WTC11 (cell line): ENCODE measurements around the gene RASGRF2. TPM values are rescaled to one million over a fixed set of nuclear protein-coding genes. Genes with fewer than 3 reads are reported as not detected.

Source experiments
- ATAC-seq: fragments of 200-7000 bp; cut with Tn5 transposase; 2 replicates; pipeline ENCODE4 v1.10.0; 2021; ENCODE audit warnings: mild to moderate bottlenecking, moderate library complexity
- CTCF ChIA-PET: fragments of 300-600 bp; sonication (Branson Sonifier 250); formaldehyde crosslinking; loops from one replicate; lab custom pipeline; 2021; ENCODE audit warnings: antibody characterized with exemption; lab: Charles Lee
- POLR2A ChIA-PET: fragments of 350-600 bp; sonication (Branson Sonifier 250); formaldehyde crosslinking; loops from one replicate; lab custom pipeline; 2021; ENCODE audit warnings: antibody characterized with exemption; lab: Charles Lee
- DNase-seq: peaks from one replicate; pipeline ENCODE4 v3.0.0; 2021; ENCODE audit warnings: low spot score
- H3K27ac Mint-ChIP-seq: 2 replicates; pipeline ENCODE4 v1.8.0; 2021; ENCODE audit warnings: mixed read lengths
- H3K27me3 Mint-ChIP-seq: 2 replicates; pipeline ENCODE4 v1.8.0; 2021; ENCODE audit warnings: low read depth, mild to moderate bottlenecking, moderate library complexity, mixed read lengths
- H3K36me3 Mint-ChIP-seq: 2 replicates; pipeline ENCODE4 v1.8.0; 2021; ENCODE audit warnings: mixed read lengths
- H3K4me1 Mint-ChIP-seq: 2 replicates; pipeline ENCODE4 v1.8.0; 2022; ENCODE audit warnings: mixed read lengths
- H3K4me3 Mint-ChIP-seq: 2 replicates; pipeline ENCODE4 v1.8.0; 2021; ENCODE audit warnings: mild to moderate bottlenecking, moderate library complexity, mixed read lengths
- H3K9me3 Mint-ChIP-seq: 2 replicates; pipeline ENCODE4 v1.8.0; 2021; ENCODE audit warnings: mixed read lengths
- ARID4B ChIP-seq: sonication (generic); formaldehyde crosslinking; IDR thresholded peaks from 2 replicates; pipeline ENCODE4 v1.8.0; 2023; ENCODE audit warnings: missing genetic modification reagents, mild to moderate bottlenecking, borderline replicate concordance
- ATF2 ChIP-seq: sonication (generic); formaldehyde crosslinking; IDR thresholded peaks from 2 replicates; pipeline ENCODE4 v1.8.1; 2022; ENCODE audit warnings: low read depth, missing genetic modification reagents, borderline replicate concordance
- GRHL2 ChIP-seq: fragments of 250-450 bp; sonication (Bioruptor Pico); IDR thresholded peaks from 2 replicates; pipeline ENCODE4 v1.8.0; 2022; ENCODE audit warnings: mild to moderate bottlenecking, moderate library complexity; ENCODE audit not compliant: insufficient replicate concordance, severe bottlenecking
- HMGA2 ChIP-seq: fragments of 250-450 bp; sonication (Bioruptor Pico); IDR thresholded peaks from 2 replicates; pipeline ENCODE4 v1.4.0; 2021; ENCODE audit warnings: mild to moderate bottlenecking, moderate library complexity
- HMGXB4 ChIP-seq: sonication (generic); formaldehyde crosslinking; IDR thresholded peaks from 2 replicates; pipeline ENCODE4 v1.8.1; 2023; ENCODE audit warnings: mild to moderate bottlenecking, moderate library complexity, missing genetic modification reagents
- JAZF1 ChIP-seq: fragments of 250-450 bp; sonication (Bioruptor Pico); IDR thresholded peaks from 2 replicates; pipeline ENCODE4 v1.9.0; 2021; ENCODE audit warnings: moderate library complexity, mild to moderate bottlenecking, inconsistent platforms
- JUN ChIP-seq: sonication (generic); formaldehyde crosslinking; IDR thresholded peaks from 2 replicates; pipeline ENCODE4 v1.8.0; 2023; ENCODE audit warnings: mild to moderate bottlenecking, missing genetic modification reagents
- MXD4 ChIP-seq: fragments of 250-450 bp; sonication (Bioruptor Pico); IDR thresholded peaks from 2 replicates; pipeline ENCODE4 v1.8.0; 2021; ENCODE audit warnings: mild to moderate bottlenecking, moderate library complexity, borderline replicate concordance
- NFE2L1 ChIP-seq: sonication (generic); formaldehyde crosslinking; IDR thresholded peaks from 2 replicates; pipeline ENCODE4 v1.8.1; 2023; ENCODE audit warnings: missing genetic modification reagents
- NR1H2 ChIP-seq: sonication (generic); formaldehyde crosslinking; IDR thresholded peaks from 2 replicates; pipeline ENCODE4 v1.9.0; 2021; ENCODE audit warnings: mild to moderate bottlenecking, moderate library complexity, missing genetic modification reagents
- PREB ChIP-seq: sonication (generic); formaldehyde crosslinking; IDR thresholded peaks from 2 replicates; pipeline ENCODE4 v1.8.1; 2022; ENCODE audit warnings: mild to moderate bottlenecking, missing genetic modification reagents, moderate library complexity, borderline replicate concordance
- PRRX2 ChIP-seq: fragments of 250-450 bp; sonication (Bioruptor Pico); IDR thresholded peaks from 2 replicates; pipeline ENCODE4 v1.8.0; 2021; ENCODE audit warnings: mild to moderate bottlenecking
- SMAD3 ChIP-seq: sonication (generic); formaldehyde crosslinking; IDR thresholded peaks from 2 replicates; pipeline ENCODE4 v1.8.0; 2022; ENCODE audit warnings: missing genetic modification reagents, mild to moderate bottlenecking, borderline replicate concordance
- SOX15 ChIP-seq: fragments of 250-450 bp; sonication (Bioruptor Pico); IDR thresholded peaks from 2 replicates; pipeline ENCODE4 v1.9.0; 2021; ENCODE audit warnings: mild to moderate bottlenecking
- TP53 ChIP-seq: sonication (generic); formaldehyde crosslinking; IDR thresholded peaks from 2 replicates; pipeline ENCODE4 v1.8.1; 2023; ENCODE audit warnings: mild to moderate bottlenecking, missing genetic modification reagents
- USF2 ChIP-seq: sonication (generic); formaldehyde crosslinking; IDR thresholded peaks from 2 replicates; pipeline ENCODE4 v1.8.1; 2023; ENCODE audit warnings: mild to moderate bottlenecking, missing genetic modification reagents, moderate library complexity
- ZNF232 ChIP-seq: sonication (generic); formaldehyde crosslinking; IDR thresholded peaks from 2 replicates; pipeline ENCODE4 v1.8.0; 2022; ENCODE audit warnings: mild to moderate bottlenecking, missing genetic modification reagents
- ZNF281 ChIP-seq: sonication (generic); formaldehyde crosslinking; IDR thresholded peaks from 2 replicates; pipeline ENCODE4 v1.8.0; 2023; ENCODE audit warnings: mild to moderate bottlenecking, missing genetic modification reagents
- ZNF423 ChIP-seq: fragments of 250-450 bp; sonication (Bioruptor Pico); IDR thresholded peaks from 2 replicates; pipeline ENCODE4 v2.1.2; 2022; ENCODE audit warnings: mild to moderate bottlenecking, moderate library complexity
- ZNF425 ChIP-seq: fragments of 250-450 bp; sonication (Bioruptor Pico); conservative IDR thresholded peaks from 2 replicates; pipeline ENCODE4 v1.9.0; 2021; ENCODE audit warnings: mild to moderate bottlenecking
- total RNA-seq: library from RNA; stranded (reverse); gene quantifications from 3 replicates; pipeline ENCODE4 v1.2.3, GENCODE V29; 2021

Gene RASGRF2
- total RNA-seq, 1 experiment from 2014 or later: 17.6 TPM

- H3K36me3 Mint-ChIP-seq: no peaks in the 10 kb centered on the region
- no peaks in the 10 kb centered on the region for H3K27me3 Mint-ChIP-seq
- no peak overlapping the region for H3K4me3 Mint-ChIP-seq
- peaks cover 32% of the 10 kb centered on the region for H3K4me1 Mint-ChIP-seq
- H3K27ac Mint-ChIP-seq: no peak overlapping the region
- ChIA-PET CTCF (interaction anchor here (0.7 to 1.0 kb wide), 2 partner anchors 81 to 367 kb away, joined by 3 to 4 read pairs; no protein-coding TSS in a partner anchor), POLR2A (no interaction called here)
- DNase-seq: no peak
- no peaks in the 10 kb centered on the region for H3K9me3 Mint-ChIP-seq
- TF ChIP-seq ZNF423 (CRISPR knock-in tag) (0 out of 2 replicates have a peak, but pooled peaks have one; percentile 11), ZNF232 (CRISPR knock-in tag) (no peak)
- TF ChIP-seq, all 79 proteins: peak for 1
- ATAC-seq: no peak
These were observed 228.8 kb downstream of the RASGRF2 start for GRCh38 chr5:81188962-81189361.

GRCh38 chr5:81189875-81190498, 229.8 kb downstream of the RASGRF2 start:
- Mint-ChIP-seq H3K27ac (no peak overlapping the region), H3K36me3 (no peaks in the 10 kb centered on the region), H3K9me3 (no peaks in the 10 kb centered on the region), H3K4me1 (peaks cover 40% of the 10 kb centered on the region), H3K4me3 (no peak overlapping the region), H3K27me3 (peaks cover 4% of the 10 kb centered on the region)
- ChIA-PET CTCF (interaction anchor here (1.3 to 1.8 kb wide), 2 partner anchors 8 to 478 kb away, joined by 6 read pairs; no protein-coding TSS in a partner anchor), POLR2A (no interaction called here)
- ATAC-seq (no peak), DNase-seq (no peak)
- TF ChIP-seq PRRX2 (CRISPR knock-in tag) (no peak), GRHL2 (CRISPR knock-in tag) (no peak), MXD4 (CRISPR knock-in tag) (no peak), ARID4B (no peak), ATF2 (no peak), HMGXB4 (no peak), HMGA2 (CRISPR knock-in tag) (no peak), JUN (CRISPR knock-in tag) (no peak), NR1H2 (CRISPR knock-in tag) (no peak), SOX15 (CRISPR knock-in tag) (no peak), JAZF1 (no peak), NFE2L1 (CRISPR knock-in tag) (no peak), SMAD3 (CRISPR knock-in tag) (no peak), ZNF425 (no peak), PREB (CRISPR knock-in tag) (no peak), TP53 (CRISPR knock-in tag) (no peak), ZNF281 (CRISPR knock-in tag) (no peak), USF2 (CRISPR knock-in tag) (no peak)
